Measurements from ENCODE around the gene PLXNC1. TPM values are rescaled to one million over a fixed set of nuclear protein-coding genes. Genes with fewer than 3 reads are reported as not detected.
A peak's percentile ranks its signal among the peaks of the same experiment; 100 is the strongest.

PLXNC1 gene
- total and polyA plus RNA-seq, 2 donors (not counting 1 experiment from before 2014, with no cell fraction given) = 9.7 to 33.6 TPM

GRCh38 chr12:94244165-94245133 is 96.1 kb downstream of the PLXNC1 start:
- Histone ChIP-seq H3K4me2 (replicated peaks; ENCODE audit: low read depth, low read length, poor library complexity, severe bottlenecking) (peak overlapping the region; percentile 56), H3K4me3 (ENCODE audit: control extremely low read depth in 1 of 5, extremely low read depth in 1 of 5, insufficient read depth in 1 of 5, low read depth in 2 of 5, low read length in 4 of 5) (peak overlapping the region in 1 of 5 experiments; percentile 25), H4K20me1 (ENCODE audit: control insufficient read depth, insufficient read depth, low read length, poor library complexity, severe bottlenecking) (no peaks in the 10 kb centered on the region), H2AFZ (ENCODE audit: insufficient read depth, low read depth, low read length, poor library complexity, severe bottlenecking) (no peak overlapping the region), H3K27me3 (replicated peaks in 1 of 4; ENCODE audit: control extremely low read depth in 1 of 4, control insufficient read depth in 3 of 4, insufficient read depth in 4 of 4, low read length in 3 of 4) (no peaks in the 10 kb centered on the region), H3K27ac (ENCODE audit: low read length in 2 of 2) (peak overlapping the region; percentile 22 to 39), H3K79me2 (ENCODE audit: control insufficient read depth, insufficient read depth, low read length) (peaks cover 21% of the 10 kb centered on the region), H3K36me3 (replicated peaks in 1 of 2; ENCODE audit: control extremely low read depth in 1 of 2, control insufficient read depth in 1 of 2, extremely low read depth in 1 of 2, insufficient read depth in 2 of 2, low read length in 1 of 2) (peaks cover 3 to 12% of the 10 kb centered on the region in 2 experiments), H3K9me3 (ENCODE audit: control extremely low read depth in 1 of 3, control insufficient read depth in 2 of 3, insufficient read depth in 1 of 3, low read length in 2 of 3) (no peaks in the 10 kb centered on the region), H3K4me1 (ENCODE audit: control insufficient read depth in 2 of 2, insufficient read depth in 2 of 2, low read length in 2 of 2) (peaks cover 52 to 58% of the 10 kb centered on the region in 2 donors), H3K9ac (ENCODE audit: low read length) (peak overlapping the region; percentile 18)
- DNase-seq (peak; percentile 57), ATAC-seq (ENCODE audit: low read depth) (peak; percentile 32)
- Mint-ChIP-seq H3K27me3 (no peaks in the 10 kb centered on the region), H3K27ac (peak overlapping the region; percentile 83), H3K4me3 (peak overlapping the region; percentile 71), H3K4me1 (peaks cover 59% of the 10 kb centered on the region), H3K9me3 (ENCODE audit: insufficient read depth) (no peaks in the 10 kb centered on the region)
- 17% methylated on average over 5 of the region's 11 CpGs for WGBS (ENCODE audit: insufficient coverage)
- POLR2A ChIA-PET = no interaction called here
- CTCF ChIA-PET = no interaction called here
- intact Hi-C loops (cut with micrococcal nuclease) = loop anchor here (5.0 kb wide), 1 partner anchor 33 kb away; no protein-coding TSS in a partner anchor
- no peak for TF ChIP-seq EZH2 (IDR thresholded peaks at IDR 0.05; ENCODE audit: borderline replicate concordance, insufficient read depth, low read depth, low read length, poor library complexity, severe bottlenecking)
- TF ChIP-seq CTCF (IDR thresholded peaks at IDR 0.05) = no peak

Data from B cell (primary cell).